NCI-H226 (cell line): ENCODE measurements around the gene ALOX12B.

ENCODE experiments used
- DNase-seq: peaks from one replicate; pipeline ENCODE4 v3.0.0-alpha.2; 2015

Gene ALOX12B

GRCh38 chr17:8087075-8087951 lies at the start of gene ALOX12B:
Gene ALOX12B (minus strand): TSS chr17:8087716. CDS start chr17:8087442, 274 bp downstream.
- DNase-seq, result no peak

- no peak for DNase-seq
Observed at GRCh38 chr17:8133941-8134340, 46.4 kb upstream of the ALOX12B start.

- no peak for DNase-seq
Observed at GRCh38 chr17:8133399-8133798, 45.9 kb upstream of the ALOX12B start.

- DNase-seq, result peak; percentile 71
Observed at GRCh38 chr17:8131844-8132441, 44.4 kb upstream of the ALOX12B start.

- no peak for DNase-seq
Observed at GRCh38 chr17:8128125-8128784, 40.7 kb upstream of the ALOX12B start.

- DNase-seq, result peak; percentile 47
Observed at GRCh38 chr17:8126491-8127066, 39.1 kb upstream of the ALOX12B start.

- peak; percentile 32 for DNase-seq
Observed at GRCh38 chr17:8125947-8126490, 38.5 kb upstream of the ALOX12B start.

- DNase-seq, result peak; percentile 54
Observed at GRCh38 chr17:8125154-8125946, 37.8 kb upstream of the ALOX12B start.

- peak; percentile 36 for DNase-seq
Observed at GRCh38 chr17:8124350-8125153, 37.0 kb upstream of the ALOX12B start.

- no peak for DNase-seq
Observed at GRCh38 chr17:8123695-8124349, 36.3 kb upstream of the ALOX12B start, which contains the start of gene HES7. Gene HES7 (minus strand): TSS chr17:8124106. CDS start chr17:8124084, 22 bp downstream.

GRCh38 chr17:8122924-8123694 lies 35.6 kb upstream of the ALOX12B start:
- DNase-seq, result no peak

GRCh38 chr17:8122422-8122923 lies 35.0 kb upstream of the ALOX12B start:
- peak; percentile 34 for DNase-seq

GRCh38 chr17:8121681-8122421 lies 34.3 kb upstream of the ALOX12B start:
- peak; percentile 68 for DNase-seq

GRCh38 chr17:8121407-8121680 lies 33.8 kb upstream of the ALOX12B start:
- no peak for DNase-seq

- peak; percentile 70 for DNase-seq
Observed at GRCh38 chr17:8120520-8121406, 33.2 kb upstream of the ALOX12B start.

- peak; percentile 89 for DNase-seq
Observed at GRCh38 chr17:8119581-8120519, 32.3 kb upstream of the ALOX12B start.
